GM12892 (cell line): ENCODE results near the gene ACVR1B.

Experiments used
- POLR2A ChIP-seq: IDR thresholded peaks from 2 replicates; pipeline ENCODE4 v1.6.1; 2011; ENCODE audit warnings: low read depth, low read length, control low read depth
- POLR2AphosphoS5 ChIP-seq: IDR thresholded peaks from 2 replicates; pipeline ENCODE4 v1.6.1; 2011; ENCODE audit warnings: low read depth, low read length, control low read depth
- TAF1 ChIP-seq: IDR thresholded peaks from 2 replicates; pipeline ENCODE4 v1.6.1; 2011; ENCODE audit warnings: low read depth, mild to moderate bottlenecking, control low read depth, low read length, borderline replicate concordance

DNA sequence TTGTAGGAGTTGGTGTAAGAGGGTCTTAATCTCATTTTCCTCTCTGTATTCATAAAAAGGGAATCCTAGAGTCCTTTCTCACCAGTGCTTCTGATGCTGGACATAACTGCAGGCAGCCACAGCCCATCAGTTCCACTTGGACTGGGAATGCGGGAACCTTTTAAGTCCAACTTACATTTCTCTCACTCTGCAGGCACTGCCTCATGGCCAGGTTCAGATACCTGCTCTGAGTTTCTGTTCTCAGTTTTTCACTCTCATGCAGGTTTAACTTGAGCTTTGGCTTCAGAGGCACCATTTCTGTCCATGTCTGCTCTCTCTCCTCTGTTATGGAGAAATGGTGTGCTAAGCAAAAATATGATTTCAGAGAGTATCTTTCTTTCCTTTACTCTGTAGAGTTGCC, 4.2 kb downstream of the ACVR1B start:
- no peak for TF ChIP-seq POLR2AphosphoS5
- TF ChIP-seq POLR2A = no peak
- TF ChIP-seq TAF1 = no peak
